Prostate gland (tissue), 2 donors: ENCODE results near the gene DOCK3.

ENCODE experiments used
- POLR2A ChIP-seq: fragments of 450-650 bp; IDR thresholded peaks from one replicate; pipeline ENCODE4 v1.6.1; 2016; ENCODE audit warnings: antibody characterized with exemption, mild to moderate bottlenecking
- TF ChIP-seq, protein P1 (sequence below), 4 experiments: fragments of 200-600 bp in 2 of 4; fragments of 450-650 bp in 2 of 4; sonication (generic) in 2 of 4; IDR thresholded peaks; 1 replicate in 3 of 4; 2 replicates in 1 of 4; pipeline ENCODE4 v1.5.1; 2016 to 2019; ENCODE audit warnings: antibody characterized with exemption in 4 of 4, mild to moderate bottlenecking in 2 of 4, moderate library complexity in 2 of 4

DNA sequence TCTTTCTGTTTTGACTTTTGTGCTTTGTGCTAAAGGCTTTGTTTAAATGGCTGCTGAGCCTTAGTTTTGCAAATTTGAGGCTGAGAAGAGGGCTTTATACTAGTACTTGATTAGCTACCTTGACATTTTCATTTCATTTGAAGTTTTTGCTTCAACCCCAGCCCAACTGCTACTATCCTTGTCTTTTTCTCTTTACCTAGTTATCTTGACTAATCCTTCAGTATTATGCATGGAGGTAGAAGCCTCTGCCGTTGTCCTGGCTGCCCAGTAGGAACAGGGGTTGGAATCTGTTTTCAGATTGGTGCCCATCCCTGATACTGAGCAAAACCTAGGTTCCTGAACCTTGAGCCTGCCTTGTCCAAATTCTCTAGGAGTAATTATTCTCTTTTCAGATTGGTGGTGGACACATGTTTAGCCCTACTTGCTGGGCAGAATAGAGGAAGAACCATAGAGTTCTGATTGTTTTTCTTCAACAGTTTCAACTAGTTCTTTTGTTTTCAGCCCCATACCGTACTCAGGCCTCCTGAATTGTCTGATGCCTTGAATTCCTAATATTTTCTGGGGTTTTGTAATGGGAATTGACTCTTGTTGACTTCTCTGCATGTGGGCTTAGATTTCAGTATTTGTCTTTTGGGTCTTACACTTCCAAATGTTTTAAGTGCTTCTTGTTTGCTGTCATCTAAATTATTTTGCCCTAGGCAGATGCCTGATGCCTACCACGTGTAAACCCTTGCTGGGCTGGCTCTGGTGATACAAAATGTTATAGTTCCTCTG, 143.2 kb downstream of the DOCK3 start:
- TF ChIP-seq, protein P1, sequence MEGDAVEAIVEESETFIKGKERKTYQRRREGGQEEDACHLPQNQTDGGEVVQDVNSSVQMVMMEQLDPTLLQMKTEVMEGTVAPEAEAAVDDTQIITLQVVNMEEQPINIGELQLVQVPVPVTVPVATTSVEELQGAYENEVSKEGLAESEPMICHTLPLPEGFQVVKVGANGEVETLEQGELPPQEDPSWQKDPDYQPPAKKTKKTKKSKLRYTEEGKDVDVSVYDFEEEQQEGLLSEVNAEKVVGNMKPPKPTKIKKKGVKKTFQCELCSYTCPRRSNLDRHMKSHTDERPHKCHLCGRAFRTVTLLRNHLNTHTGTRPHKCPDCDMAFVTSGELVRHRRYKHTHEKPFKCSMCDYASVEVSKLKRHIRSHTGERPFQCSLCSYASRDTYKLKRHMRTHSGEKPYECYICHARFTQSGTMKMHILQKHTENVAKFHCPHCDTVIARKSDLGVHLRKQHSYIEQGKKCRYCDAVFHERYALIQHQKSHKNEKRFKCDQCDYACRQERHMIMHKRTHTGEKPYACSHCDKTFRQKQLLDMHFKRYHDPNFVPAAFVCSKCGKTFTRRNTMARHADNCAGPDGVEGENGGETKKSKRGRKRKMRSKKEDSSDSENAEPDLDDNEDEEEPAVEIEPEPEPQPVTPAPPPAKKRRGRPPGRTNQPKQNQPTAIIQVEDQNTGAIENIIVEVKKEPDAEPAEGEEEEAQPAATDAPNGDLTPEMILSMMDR (IDR thresholded peaks at IDR 0.05), result no peak
- no peak for TF ChIP-seq POLR2A
